Activated CD4-positive, alpha-beta T cell treated with anti-CD3 and anti-CD28 coated beads, Interleukin-2, Interleukin-4, amounts not matched to agents 100 ng/mL and 50 ng/mL, durations not matched to agents 16 hours and 8 hours (primary cell): Measurements from ENCODE around the gene IQUB.
"Not testable (repeated sequence)": the region's sequence is repeated elsewhere in the genome, so short reads cannot be mapped to it uniquely, and the experiment has no call there.

Experiments
- DNase-seq: peaks from one replicate; pipeline ENCODE4 v3.0.0-alpha.2; 2020; ENCODE audit warnings: low spot score

The IQUB gene

DNA sequence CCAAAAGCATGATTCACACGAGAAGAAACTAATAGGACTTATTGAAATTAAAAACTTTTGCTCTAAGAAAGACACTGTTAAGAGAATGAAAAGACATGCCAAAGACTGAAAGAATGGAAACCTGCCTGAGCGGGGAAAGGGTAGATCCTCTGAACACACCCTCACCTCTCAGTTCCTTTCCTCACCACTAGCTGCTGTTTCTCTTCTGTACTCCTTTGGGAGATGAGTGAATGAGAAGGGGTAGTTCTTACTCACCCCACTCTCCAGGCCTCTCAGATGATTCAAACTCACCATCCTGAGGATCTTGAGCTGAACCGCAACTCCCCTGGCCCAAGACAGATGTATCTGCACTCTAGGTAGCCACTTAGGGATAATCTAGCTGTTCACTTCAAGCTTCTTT is 41.9 kb downstream of the IQUB start:
- no peak for DNase-seq

DNA sequence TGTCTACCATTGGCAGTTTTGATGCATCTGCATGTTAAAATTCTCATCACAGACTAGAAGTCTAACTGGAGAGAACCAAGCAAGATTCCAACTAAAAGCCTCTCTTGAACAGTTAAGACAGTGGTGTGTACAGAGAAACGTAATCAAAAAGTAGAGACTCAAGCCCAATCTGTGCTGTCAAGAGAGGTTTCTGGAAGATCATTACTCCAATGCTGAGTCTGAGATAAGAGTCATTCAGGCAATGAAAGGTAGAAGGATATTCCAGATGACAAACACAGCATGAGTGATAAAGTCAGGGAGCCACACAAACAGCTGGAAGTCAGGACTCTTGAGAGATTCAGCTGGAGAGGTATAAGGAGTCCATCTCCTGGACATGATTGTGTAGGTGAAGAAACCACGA is 48.7 kb downstream of the IQUB start:
- no peak for DNase-seq

DNA sequence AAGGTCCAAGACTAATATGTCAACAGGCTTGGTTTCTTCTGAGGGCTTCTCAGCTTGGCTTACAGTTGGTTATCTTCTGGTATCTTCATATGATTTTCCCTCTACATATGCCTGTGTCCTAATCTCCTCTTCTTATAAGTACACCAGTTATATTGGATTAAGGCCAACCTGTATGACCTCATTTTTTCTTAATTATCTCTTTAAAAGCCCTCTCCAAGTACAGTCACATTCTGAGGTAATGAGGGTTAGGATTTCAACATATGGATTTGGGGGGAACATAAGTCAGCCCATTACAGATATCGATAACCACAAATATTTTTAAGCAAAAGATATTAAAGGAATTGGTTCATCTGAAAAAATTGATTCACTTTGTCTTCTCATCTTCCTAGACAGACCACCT is 49.2 kb downstream of the IQUB start:
- DNase-seq, result no peak

DNA sequence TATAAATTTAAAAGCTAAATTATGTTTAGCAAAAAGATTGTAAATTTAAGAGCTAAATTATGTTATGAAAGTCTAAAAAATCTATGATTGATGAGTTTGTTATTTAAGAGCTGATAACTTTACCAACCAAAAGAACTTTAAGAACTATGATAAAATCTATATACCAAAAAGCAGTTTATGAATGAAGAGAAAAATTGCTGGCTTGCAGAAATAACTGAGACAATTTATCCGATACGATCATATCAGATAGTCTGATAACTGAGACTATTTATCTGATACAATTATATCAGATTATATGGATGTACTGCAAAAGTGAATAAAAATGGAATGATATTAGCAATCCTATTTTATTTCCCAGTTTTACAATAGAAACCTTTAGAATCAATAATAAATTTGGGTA is 50.2 kb downstream of the IQUB start:
- DNase-seq, result no peak

DNA sequence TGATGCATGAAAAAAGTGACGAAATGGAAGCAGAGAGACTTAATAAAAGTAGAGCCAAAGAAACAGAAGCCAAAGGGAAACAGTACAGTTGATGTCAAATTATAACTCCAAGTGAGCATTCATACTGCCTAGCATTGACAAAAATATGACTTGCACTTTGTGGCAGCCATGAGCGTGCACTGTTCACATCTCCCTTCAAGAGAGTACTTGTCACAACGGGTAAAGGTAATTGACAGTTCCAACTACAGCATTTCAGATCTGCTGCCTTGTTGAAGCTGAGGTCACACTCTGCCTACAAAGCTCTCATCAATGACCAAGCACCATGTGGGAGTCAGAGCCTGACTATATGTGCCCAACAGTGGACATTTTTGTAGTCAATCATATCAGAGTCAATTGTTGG is 54.3 kb downstream of the IQUB start:
- no peak for DNase-seq

DNA sequence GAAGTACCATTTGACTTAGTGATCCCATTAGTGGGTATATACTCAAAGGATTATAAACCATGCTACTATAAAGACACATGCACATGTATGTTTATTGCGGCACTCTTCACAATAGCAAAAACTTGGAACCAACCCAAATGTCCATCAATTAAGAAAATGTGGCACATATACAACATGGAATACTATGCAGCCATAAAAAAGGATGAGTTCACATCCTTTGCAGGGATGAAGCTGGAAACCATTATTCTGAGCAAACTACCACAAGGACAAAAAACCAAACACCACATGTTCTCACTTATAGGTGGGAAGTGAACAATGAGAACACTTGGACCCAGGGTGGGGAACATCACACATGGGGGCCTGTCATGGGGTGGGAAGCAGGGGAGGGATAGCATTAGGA is 56.3 kb downstream of the IQUB start:
- DNase-seq, result not testable (repeated sequence)

DNA sequence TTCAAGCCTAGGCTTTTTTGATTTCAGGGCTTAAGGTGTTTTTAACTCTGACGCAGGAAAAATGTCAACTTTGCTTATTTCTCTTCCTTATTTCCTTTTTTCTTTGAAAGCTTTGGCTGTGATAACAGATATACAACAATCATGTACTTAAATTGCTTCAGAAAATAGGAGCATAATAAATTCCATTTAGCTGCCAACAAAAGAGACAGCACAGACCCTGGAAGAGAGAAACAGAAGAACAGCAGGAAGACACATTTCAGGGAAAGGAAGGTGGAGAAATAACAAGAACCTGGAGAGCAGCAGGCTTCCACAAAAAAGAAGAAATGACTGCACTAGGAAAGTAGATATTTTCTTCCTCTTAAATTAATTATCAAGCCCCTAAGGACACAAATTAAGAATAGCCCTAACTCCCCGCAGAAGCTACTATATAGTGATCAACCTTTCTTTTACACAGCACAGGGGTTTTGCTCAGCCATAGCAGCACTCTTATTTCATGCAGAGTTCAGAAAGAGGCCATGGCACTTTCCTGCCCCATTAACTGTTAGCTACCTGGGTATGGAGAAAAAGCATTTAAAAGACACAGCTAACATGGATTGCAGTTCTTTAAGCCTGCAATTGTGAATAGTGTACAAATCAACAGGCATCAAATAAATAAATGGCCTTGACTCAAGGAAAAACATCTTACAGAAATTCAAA is 61.5 kb downstream of the IQUB start:
- DNase-seq, result no peak

DNA sequence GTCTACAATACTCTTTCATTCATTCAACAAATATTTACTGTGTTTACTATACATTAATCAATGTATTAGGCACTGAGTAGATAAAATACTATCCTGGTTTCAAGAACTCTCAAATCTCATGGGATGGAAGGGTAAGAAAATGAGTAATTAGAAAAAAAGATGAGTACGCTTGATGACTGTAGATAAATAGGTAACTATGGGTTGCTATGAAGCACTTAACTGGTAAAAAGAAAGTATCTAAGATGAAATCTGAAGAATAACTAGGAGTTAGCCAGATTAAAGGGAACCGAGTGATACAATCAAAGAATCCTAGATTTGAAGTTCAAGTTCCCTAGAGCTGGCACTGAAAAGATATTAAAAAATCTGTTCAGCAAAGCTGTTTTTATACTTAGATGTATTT is 62.1 kb downstream of the IQUB start:
- DNase-seq, result no peak

DNA sequence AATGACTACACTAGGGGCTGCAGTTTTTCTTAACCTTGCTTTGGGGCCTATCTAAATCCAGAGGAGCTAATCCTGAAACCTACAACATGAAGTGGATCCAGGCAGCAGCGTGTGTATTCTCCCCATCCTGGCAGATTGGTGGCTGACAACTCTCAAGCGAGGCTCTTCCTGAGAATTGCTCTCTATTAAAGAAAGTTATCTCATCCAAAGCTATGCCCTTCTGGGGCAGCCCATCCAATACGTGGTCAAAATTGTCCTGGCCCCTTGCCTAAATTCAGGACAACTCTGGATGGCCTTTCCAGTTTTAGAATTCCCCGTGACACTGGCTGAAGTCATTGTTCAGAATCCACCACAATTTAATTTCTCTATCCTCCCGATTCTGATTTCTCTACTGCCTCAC is 66.1 kb downstream of the IQUB start:
- DNase-seq, result no peak

DNA sequence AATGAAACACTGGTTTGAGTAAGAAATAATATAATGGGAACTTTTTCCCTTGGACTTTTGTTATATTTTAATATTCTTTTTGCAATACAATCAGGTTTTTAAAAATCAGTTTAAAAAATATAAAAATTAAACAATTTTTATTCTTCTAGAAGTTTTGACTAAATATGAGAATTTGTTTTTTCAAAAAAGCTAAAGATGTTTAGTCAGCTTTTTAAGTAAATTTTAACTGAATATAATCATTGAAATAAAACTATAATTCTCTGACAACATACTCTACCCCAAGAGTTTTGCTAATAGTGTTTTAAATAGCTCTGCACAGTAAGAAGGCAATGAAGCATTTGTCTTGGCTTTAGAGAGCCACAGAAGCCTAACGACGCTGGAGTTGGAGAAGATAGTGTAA is 70.5 kb downstream of the IQUB start:
- DNase-seq, result no peak

DNA sequence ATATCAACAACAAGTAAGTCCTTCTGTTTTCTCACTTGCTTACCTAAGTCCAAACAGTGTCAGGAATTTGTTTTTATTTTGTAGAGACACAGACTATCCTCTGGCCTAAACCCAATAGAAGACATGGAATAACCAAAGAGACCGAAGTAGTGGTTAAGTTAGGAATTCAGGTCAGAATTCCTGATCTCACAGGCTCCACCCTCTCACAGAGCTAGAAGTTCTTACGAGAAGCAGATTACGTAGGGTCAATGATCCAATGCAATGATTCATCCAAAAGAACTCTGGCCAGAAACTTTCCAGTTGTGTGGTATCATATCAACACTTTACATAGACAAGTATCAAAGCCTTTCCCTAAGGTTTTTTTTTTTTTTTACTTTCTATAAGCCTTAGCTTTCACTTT is 73.8 kb downstream of the IQUB start:
- no peak for DNase-seq

DNA sequence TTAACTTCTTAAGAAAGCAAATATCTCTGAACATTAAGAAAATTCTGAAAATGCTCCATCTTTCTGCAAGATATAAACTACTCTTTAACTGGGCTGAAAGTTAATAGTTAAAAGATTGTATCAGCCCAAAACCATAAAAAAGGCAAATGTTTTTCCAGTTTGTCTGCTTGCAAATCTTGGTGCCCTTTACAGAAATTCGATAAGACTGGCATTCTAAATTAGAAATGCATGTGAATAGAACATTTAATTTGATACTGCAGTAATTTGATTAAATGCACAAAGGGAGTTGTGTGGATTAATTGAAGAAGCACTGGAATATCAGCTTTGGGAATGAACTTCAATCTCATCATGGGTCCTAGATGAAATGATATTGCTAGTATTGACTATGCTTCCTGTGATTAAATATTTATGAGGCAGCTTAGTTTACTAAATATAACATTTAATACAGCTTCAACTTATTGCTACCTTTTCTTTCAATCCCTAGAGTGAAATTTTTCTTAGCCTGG is 78.4 kb downstream of the IQUB start:
- no peak for DNase-seq

DNA sequence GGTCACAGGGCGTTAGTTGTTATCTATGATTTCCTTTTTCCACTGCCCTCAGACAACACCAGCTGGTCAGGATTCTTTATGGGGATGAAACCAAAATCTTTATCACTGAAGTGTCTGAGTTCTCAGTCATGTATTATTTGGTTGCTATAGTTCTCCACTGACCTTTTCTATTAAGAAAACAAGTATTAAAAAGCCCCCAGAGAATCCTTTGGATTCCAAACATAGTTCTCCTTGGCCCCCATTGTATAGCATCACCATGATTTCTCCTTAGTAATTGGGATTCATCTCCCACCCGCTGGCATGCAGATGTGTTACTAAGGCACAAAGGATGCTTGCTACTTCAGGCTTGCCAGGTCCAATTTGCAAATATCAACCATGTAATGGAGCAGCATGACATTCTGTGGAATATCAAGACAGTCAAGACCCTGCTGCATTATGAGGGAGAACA is 94.3 kb downstream of the IQUB start:
- DNase-seq, result no peak

DNA sequence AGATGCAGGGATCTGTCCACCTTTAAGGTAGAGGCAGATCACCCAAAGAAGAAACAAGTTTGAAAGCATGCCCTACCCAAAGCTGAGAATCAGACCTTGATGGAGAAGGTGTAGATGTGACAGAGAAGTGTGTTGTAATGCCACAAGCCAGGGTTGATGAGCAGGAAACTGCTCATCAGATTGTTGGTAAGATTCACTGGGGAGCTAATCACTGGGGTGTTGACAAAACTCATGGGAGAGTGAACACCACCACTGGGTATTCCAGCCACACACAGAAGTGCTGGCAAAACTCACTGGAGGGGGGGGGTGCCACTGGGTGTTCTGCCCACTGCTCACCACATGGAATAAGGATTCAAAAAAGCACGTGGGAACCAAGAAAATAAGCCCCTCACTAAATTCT is 95.2 kb downstream of the IQUB start:
- no peak for DNase-seq

DNA sequence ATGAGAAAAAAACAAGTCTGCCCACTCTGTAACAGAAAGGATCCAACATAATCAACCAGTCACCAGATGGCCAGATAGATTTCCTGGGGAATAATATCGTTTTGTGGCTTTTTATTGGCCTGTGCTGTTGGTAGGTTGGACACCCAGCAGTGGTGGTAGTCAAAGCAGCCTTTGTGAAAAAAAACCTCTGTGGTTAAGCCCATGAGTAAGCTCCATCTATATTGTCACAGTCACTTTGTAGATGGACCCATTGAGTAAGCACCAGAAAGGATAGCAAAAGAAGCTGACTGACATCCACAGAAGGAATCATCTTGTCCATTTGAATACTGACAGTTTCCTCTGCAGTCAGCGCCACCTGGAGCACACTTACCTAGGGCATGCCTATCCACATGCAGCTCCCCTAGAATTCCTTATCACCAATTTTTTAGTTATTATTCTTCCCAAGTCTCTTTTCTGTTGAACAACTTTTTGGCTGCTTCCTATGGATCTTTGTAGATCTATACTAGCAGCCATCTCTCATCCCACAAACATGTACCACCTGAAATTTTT is 96.9 kb downstream of the IQUB start:
- no peak for DNase-seq

DNA sequence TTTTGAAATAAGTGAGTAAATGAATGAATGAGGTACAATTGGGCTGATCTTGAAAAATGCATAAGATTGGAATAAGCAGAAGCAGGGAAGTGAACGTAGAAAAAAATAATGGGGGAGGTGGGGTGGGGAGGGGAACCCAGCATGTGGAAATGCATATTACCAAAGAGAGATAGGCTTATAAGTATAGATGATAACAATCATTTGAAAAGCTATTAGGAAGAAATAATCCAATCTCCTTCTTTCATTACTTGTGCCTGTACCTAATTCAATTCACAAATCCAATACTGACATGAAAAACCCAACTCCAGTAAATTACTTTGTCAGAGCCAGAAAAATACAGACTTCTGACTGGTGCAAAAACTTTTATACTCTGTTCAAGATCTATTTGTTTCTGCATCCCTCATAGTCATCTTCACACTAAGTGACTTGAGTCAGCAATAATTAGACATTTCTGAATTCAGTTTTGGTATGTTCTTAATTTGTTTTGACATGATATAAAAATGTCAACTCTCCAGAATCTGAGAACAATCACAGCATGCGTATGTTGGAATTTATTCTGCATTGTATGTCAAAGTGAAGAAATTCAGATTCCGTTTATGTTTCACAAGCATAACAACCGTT is 99.2 kb downstream of the IQUB start:
- DNase-seq, result no peak

DNA sequence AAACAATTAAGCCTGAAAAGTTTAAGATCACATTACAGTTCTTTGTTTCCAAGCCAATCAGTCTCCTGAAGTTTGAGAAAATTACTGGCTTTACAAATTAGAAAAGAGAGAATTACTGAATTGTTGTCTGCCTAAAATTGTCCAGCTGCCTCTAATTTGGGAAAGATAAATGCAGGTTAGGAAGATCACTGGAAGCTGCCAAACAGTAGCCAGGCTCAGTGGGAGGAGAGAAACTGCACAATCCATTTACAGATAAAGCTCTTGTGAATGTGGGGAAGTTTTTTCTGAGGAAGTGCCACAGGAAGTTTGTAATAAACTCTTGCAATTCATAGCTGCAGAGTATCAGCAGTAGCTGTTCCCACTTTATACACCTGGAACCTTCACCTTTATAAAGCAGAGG is 100.7 kb downstream of the IQUB start:
- no peak for DNase-seq

DNA sequence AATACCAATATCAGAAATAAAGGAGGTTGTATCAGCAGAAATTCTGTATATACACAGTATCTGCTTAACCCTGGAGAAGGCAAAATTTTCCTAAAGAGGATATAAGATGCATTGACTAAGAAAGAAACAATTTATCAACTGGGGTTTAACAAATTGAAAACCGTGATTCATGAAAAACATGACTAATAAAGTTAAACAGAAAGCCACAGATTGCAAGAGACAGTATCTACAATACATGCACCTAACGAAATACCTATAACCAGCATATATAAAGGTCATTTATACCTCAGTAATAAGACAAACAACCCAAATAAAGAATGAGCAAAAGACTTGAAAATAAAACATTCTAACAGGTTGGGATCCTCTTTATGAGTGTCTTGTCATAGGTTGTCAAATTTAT is 101.8 kb downstream of the IQUB start:
- no peak for DNase-seq

DNA sequence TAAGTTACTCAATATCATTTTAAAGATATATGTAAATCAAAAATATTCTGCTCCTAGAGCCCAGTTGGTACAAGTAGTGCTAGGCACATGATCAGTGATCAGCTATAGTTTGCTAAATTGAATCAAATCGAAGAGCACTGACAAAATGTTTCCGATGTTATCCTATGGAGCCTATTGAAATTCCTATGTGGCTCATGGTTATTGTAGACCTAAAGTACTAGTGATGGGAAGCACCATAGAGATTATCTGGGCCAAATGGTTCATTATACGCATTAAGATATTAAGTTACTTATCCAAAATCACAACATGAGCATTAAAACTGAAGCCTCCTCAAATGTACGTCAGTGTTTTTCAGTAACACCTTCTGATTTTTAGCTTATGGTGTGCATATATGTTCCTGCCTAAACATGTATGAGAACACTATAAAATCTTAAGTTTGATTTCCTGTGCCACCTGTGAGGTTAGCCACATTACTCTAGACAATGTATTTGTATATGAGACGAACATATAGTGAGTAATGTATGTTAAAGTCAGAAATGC is 103.2 kb downstream of the IQUB start:
- no peak for DNase-seq

DNA sequence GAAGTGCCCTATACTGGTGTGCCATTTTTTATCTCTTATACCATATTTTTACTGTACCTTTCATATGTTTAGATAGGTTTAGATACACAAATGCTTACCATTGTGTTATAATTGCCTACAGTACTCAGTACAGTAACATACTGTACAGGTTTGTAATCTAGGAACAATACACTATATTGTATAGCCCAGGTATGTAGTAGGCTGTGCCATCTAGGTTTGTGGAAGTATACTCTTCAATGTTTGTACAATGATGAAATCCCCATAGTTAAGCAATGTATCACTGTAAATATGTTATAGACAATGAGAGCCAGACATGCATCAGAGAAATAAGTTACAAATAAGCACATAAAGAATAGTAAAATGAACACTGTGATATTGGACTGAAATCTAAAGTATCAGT is 109.1 kb downstream of the IQUB start:
- DNase-seq, result no peak

DNA sequence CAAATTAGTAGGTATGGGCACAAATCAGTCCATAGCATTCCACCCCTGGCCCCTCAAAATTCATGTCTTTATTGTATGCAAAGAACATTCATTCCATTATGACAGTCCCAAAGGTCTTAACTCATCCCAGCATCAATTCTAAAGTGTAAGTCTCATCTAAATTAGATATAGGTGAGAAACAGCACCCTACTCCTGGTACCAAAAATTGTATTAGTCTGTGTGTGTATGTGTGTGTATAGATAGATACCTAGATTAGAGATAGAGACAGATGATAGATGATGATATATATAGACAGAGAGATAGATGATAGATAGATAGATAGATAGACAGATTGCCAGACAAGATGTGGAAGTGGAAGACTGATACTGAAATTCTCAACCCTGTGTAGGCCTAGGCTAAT is 109.9 kb downstream of the IQUB start:
- DNase-seq, result no peak

DNA sequence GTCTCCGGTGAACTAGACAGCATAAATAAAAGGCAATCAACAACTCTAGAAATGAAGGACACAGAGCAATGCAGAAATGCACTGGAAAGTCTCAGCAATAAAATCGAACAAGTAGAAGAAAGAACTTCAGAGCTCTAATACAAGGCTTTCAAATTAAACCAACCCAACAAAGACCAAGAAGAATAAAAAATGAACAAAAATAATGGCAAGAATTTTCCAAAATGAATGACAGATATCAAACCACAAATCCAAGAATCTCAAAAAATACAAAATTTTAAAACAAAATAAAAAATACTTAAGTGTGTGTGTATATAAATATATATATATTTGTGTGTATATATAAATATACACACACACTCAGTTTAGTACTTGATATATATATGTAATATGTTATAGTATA is 110.8 kb downstream of the IQUB start:
- no peak for DNase-seq

DNA sequence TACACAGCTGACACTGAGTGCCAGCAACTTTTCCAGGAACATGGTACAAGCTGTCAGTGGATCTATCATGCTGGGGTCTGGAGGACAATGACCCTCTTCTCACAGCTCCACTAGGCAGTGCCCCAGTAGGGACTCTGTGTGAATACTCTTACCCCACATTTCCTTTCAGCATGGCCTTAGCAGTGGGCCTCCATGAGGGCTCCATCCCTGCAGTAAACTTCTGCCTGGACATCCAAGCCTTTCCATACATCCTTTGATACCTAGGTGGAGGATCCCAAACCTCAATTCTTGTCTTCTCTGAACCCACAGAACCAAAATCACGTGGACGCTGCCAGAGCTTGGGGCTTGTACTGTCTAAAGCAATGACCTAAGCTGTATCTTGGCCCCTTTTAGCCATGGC is 116.8 kb downstream of the IQUB start:
- no peak for DNase-seq
